Natural killer cell (primary cell): ENCODE results near the gene TBC1D22A. TPM values are rescaled to one million over a fixed set of nuclear protein-coding genes. Genes with fewer than 3 reads are reported as not detected.

Experiments
- ATAC-seq, 3 donors: fragments of 150-1000 bp in 2 of 3; fragments of 200-7000 bp in 1 of 3; cut with Tn5 transposase; 1 replicate in 1 of 3; 2 replicates in 2 of 3; pipeline ENCODE4 v1.10.0; 2021; ENCODE audit warnings: mild to moderate bottlenecking in 2 of 3, moderate library complexity in 2 of 3
- DNase-seq, 2 donors: peaks; one replicate each; pipeline versions ENCODE4 v3.0.0 to v3.0.0-alpha.2; 2013 to 2021; ENCODE audit warnings: mixed read lengths in 1 of 2
- H3K27ac ChIP-seq: one replicate; pipeline ENCODE4 v1.5.1; 2013; ENCODE audit warnings: mild to moderate bottlenecking, low read length
- H3K27me3 ChIP-seq: one replicate; pipeline ENCODE4 v1.6.1; 2013; ENCODE audit warnings: low read length; ENCODE audit not compliant: control insufficient read depth, insufficient read depth
- H3K36me3 ChIP-seq: one replicate; pipeline ENCODE4 v1.6.1; 2013; ENCODE audit warnings: low read length; ENCODE audit not compliant: control insufficient read depth, insufficient read depth
- H3K4me1 ChIP-seq: one replicate; pipeline ENCODE4 v1.6.1; 2013; ENCODE audit warnings: low read length; ENCODE audit not compliant: control insufficient read depth, insufficient read depth
- H3K4me3 ChIP-seq: one replicate; pipeline ENCODE4 v1.5.1; 2013; ENCODE audit warnings: low read length
- H3K9me3 ChIP-seq: one replicate; pipeline ENCODE4 v1.6.1; 2013; ENCODE audit warnings: low read length; ENCODE audit not compliant: control insufficient read depth, insufficient read depth
- H3K27ac Mint-ChIP-seq, 2 donors: one replicate each; pipeline ENCODE4 v1.8.0; 2022; ENCODE audit warnings: mild to moderate bottlenecking in 2 of 2, mixed read lengths in 2 of 2, moderate library complexity in 1 of 2
- H3K27me3 Mint-ChIP-seq, 2 donors: one replicate each; pipeline ENCODE4 v1.8.0; 2022; ENCODE audit warnings: low read depth in 2 of 2, mixed read lengths in 2 of 2
- H3K36me3 Mint-ChIP-seq: one replicate; pipeline ENCODE4 v1.8.0; 2022; ENCODE audit warnings: mixed read lengths
- H3K4me1 Mint-ChIP-seq, 2 donors: one replicate each; pipeline ENCODE4 v1.8.0; 2022; ENCODE audit warnings: mixed read lengths in 2 of 2
- H3K4me3 Mint-ChIP-seq: one replicate; pipeline ENCODE4 v1.8.0; 2022; ENCODE audit warnings: mild to moderate bottlenecking, moderate library complexity, mixed read lengths
- H3K9me3 Mint-ChIP-seq, 2 donors: one replicate each; pipeline ENCODE4 v1.8.0; 2022; ENCODE audit warnings: mixed read lengths in 2 of 2
- CTCF ChIP-seq: fragments of 200-600 bp; IDR thresholded peaks from one replicate; pipeline ENCODE4 v1.8.0; 2022; ENCODE audit warnings: antibody characterized with exemption
- WGBS: methylation state at CpG from one replicate; pipeline ENCODE4 v1.1.7; 2013; ENCODE audit warnings: missing lambda C conversion rate; ENCODE audit not compliant: insufficient coverage; 5-methylcytosine and 5-hydroxymethylcytosine counted together
- intact Hi-C: fragments of 100-400 bp; cut with micrococcal nuclease; formaldehyde crosslinking; loops from one replicate; pipeline ENCODE4 v1.14.2; 2022
- total RNA-seq, 4 donors: library from RNA; stranded (reverse); fragments of 120-200 nt in 1 of 4; gene quantifications; one replicate each; pipeline versions ENCODE4 v1.2.3 to v1.2.4, GENCODE V29; 2013 to 2022

The TBC1D22A gene
- total RNA-seq, 3 donors from 2014 or later (not counting 1 experiment from before 2014, with no cell fraction given) = 47.4 to 53.7 (median 53.2) TPM

DNA sequence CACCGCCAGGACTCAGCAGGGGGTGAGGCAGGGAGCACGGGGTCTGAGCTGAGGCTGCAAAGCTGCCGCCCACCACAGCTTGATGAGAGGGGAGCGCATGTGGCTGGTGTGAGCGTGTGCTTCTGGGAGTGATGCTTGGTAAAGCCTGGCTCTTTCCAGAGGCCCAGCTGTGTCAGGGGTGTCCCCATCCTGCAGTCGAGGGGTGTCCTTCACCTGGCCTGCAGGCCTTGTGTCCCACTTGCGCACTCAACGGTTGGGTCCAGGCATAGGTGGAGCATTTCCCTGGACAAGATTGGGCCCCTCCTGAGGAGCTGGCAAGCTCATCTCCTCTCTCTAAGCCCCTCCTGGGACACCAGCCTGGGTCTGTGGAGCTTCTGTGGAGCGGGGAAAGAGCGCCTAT lies 273.9 kb downstream of the TBC1D22A start:
- Histone ChIP-seq H3K27me3 (no peaks in the 10 kb centered on the region), H3K27ac (no peak overlapping the region), H3K4me3 (no peak overlapping the region), H3K36me3 (peaks cover 4% of the 10 kb centered on the region), H3K9me3 (no peaks in the 10 kb centered on the region), H3K4me1 (no peaks in the 10 kb centered on the region)
- Mint-ChIP-seq H3K9me3 (no peaks in the 10 kb centered on the region), H3K27me3 (no peaks in the 10 kb centered on the region), H3K27ac (no peak overlapping the region), H3K4me3 (no peak overlapping the region), H3K4me1 (peaks cover 21 to 57% of the 10 kb centered on the region in 2 donors), H3K36me3 (no peaks in the 10 kb centered on the region)
- 98% methylated on average over 10 of the region's 10 CpGs for WGBS
- ATAC-seq (no peak), DNase-seq (no peak)
- intact Hi-C loops = no loop called here
- TF ChIP-seq CTCF = no peak

DNA sequence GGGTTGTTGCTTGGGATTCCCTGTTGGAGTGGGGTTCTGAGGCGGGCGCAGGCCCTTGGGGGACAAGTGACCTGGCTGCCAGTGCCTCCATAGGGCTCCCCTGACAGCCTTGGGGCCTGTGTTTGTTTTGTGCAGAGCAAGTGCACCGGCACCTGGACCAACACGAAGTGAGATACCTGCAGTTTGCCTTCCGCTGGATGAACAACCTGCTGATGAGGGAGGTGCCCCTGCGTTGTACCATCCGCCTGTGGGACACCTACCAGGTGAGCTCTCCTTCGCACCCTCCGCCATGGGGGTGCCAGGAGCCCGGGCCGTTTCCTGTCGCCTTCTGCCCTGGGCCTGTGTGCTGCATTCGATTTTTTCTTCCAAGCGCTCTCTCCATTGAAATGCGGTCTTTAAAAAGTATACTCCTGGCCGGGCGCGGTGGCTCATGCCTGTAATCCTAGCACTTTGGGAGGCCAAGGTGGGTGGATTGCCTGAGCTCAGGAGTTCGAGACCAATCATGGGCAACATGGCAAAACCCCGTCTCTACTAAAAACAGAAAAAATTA lies 274.6 kb downstream of the TBC1D22A start:
- Mint-ChIP-seq H3K4me3 (no peak overlapping the region), H3K9me3 (no peaks in the 10 kb centered on the region), H3K4me1 (peaks cover 27 to 62% of the 10 kb centered on the region in 2 donors), H3K36me3 (no peaks in the 10 kb centered on the region), H3K27me3 (no peaks in the 10 kb centered on the region), H3K27ac (no peak overlapping the region)
- Histone ChIP-seq H3K9me3 (no peaks in the 10 kb centered on the region), H3K4me3 (no peak overlapping the region), H3K4me1 (no peaks in the 10 kb centered on the region), H3K36me3 (peaks cover 4% of the 10 kb centered on the region), H3K27me3 (no peaks in the 10 kb centered on the region), H3K27ac (no peak overlapping the region)
- ATAC-seq = no peak
- TF ChIP-seq CTCF = no peak
- 97% methylated on average over 20 of the region's 20 CpGs for whole genome bisulfite sequencing
- DNase-seq = no peak
- intact Hi-C loops = no loop called here

DNA sequence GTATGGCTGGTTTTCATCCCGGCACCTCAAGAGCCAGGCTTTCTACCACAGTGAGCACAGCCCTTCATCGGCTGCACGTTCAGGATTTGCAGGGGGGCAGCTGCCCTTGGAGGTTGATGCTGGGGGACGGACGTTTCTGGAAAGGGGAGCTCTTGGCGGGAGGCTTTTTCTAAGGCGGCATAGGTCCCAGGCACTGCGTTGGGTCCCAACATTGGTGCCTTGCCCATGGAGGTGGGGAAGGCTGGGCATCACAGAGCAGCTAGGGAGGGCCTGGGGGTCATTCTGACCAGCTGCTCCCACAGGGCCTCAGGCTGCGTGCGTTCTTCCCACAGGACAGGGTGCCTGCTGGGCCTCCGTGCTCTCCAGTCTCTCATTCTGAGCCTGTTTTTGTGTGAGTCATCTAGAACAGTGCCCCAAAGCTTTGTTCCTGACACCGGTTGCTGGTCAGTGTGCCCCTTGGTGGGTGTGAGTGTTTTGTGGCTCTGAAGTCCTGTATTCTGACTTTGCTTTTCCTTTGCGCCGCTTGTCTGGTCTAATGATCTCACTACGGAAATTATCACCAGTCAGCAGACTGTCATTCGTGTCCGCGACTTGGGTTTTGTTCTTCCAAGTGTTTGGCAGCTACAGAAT lies 275.9 kb downstream of the TBC1D22A start:
- WGBS = 98% methylated on average over 18 of the region's 18 CpGs
- TF ChIP-seq CTCF = no peak
- H3K4me1 Mint-ChIP-seq = peaks cover 35 to 71% of the 10 kb centered on the region in 2 donors
- Histone ChIP-seq H3K36me3 (peaks cover 4% of the 10 kb centered on the region), H3K9me3 (no peaks in the 10 kb centered on the region), H3K4me1 (peaks cover under 1% of the 10 kb centered on the region), H3K27me3 (no peaks in the 10 kb centered on the region), H3K27ac (no peak overlapping the region), H3K4me3 (no peak overlapping the region)
- intact Hi-C loops = no loop called here
- H3K27ac Mint-ChIP-seq = no peak overlapping the region
- DNase-seq (no peak), ATAC-seq (no peak)
- no peaks in the 10 kb centered on the region for H3K27me3 Mint-ChIP-seq
- H3K9me3 Mint-ChIP-seq = no peaks in the 10 kb centered on the region
- no peak overlapping the region for H3K4me3 Mint-ChIP-seq
- H3K36me3 Mint-ChIP-seq = no peaks in the 10 kb centered on the region

GRCh38 chr22:47039356-47039755 lies 276.9 kb downstream of the TBC1D22A start:
- 98% methylated on average over 4 of the region's 5 CpGs for WGBS
- Histone ChIP-seq H3K4me1 (peaks cover 9% of the 10 kb centered on the region), H3K27ac (no peak overlapping the region), H3K9me3 (no peaks in the 10 kb centered on the region), H3K4me3 (no peak overlapping the region), H3K36me3 (peaks cover 4% of the 10 kb centered on the region), H3K27me3 (no peaks in the 10 kb centered on the region)
- ATAC-seq = no peak
- Mint-ChIP-seq H3K36me3 (no peaks in the 10 kb centered on the region), H3K27me3 (no peaks in the 10 kb centered on the region), H3K27ac (no peak overlapping the region), H3K4me3 (no peak overlapping the region), H3K9me3 (no peaks in the 10 kb centered on the region), H3K4me1 (peaks cover 41 to 73% of the 10 kb centered on the region in 2 donors)
- TF ChIP-seq CTCF = no peak
- intact Hi-C loops = no loop called here
- no peak for DNase-seq
